Islet precursor cell (in vitro differentiated cells): ENCODE measurements around the gene TYROBP.
A peak's percentile ranks its signal among the peaks of the same experiment; 100 is the strongest.
"Not testable (repeated sequence)": the region's sequence is repeated elsewhere in the genome, so short reads cannot be mapped to it uniquely, and the experiment has no call there.

ENCODE experiments used
- DNase-seq: peaks from one replicate; pipeline ENCODE4 v3.0.0-alpha.2; 2018

The TYROBP gene

GRCh38 chr19:35898499-35898809, 9.6 kb downstream of the TYROBP start:
- no peak for DNase-seq

- no peak for DNase-seq
Measured at GRCh38 chr19:35897706-35898451, 10.2 kb downstream of the TYROBP start.

- no peak for DNase-seq
Measured at GRCh38 chr19:35896643-35897040, 11.5 kb downstream of the TYROBP start.

GRCh38 chr19:35895911-35896642, 12.0 kb downstream of the TYROBP start:
- DNase-seq, result no peak

GRCh38 chr19:35894342-35894741, 13.8 kb downstream of the TYROBP start:
- DNase-seq, result no peak

GRCh38 chr19:35891819-35892218, 16.3 kb downstream of the TYROBP start:
- not testable (repeated sequence) for DNase-seq

GRCh38 chr19:35890113-35890650, 17.9 kb downstream of the TYROBP start:
- no peak for DNase-seq

GRCh38 chr19:35889370-35890112, 18.6 kb downstream of the TYROBP start:
- no peak for DNase-seq

- DNase-seq, result no peak
Measured at GRCh38 chr19:35888398-35888797, 19.7 kb downstream of the TYROBP start.

- no peak for DNase-seq
Measured at GRCh38 chr19:35887197-35887596, 20.9 kb downstream of the TYROBP start.

GRCh38 chr19:35885904-35886303, 22.2 kb downstream of the TYROBP start:
- no peak for DNase-seq

- no peak for DNase-seq
Measured at GRCh38 chr19:35885225-35885738, 22.8 kb downstream of the TYROBP start.

GRCh38 chr19:35883882-35884281, 24.2 kb downstream of the TYROBP start:
- DNase-seq, result no peak

GRCh38 chr19:35882114-35882832, 25.8 kb downstream of the TYROBP start:
- DNase-seq, result no peak

- peak; percentile 97 for DNase-seq
Measured at GRCh38 chr19:35879770-35880317, 28.3 kb downstream of the TYROBP start.

- no peak for DNase-seq
Measured at GRCh38 chr19:35879068-35879467, 29.0 kb downstream of the TYROBP start.

GRCh38 chr19:35874392-35874930, 33.6 kb downstream of the TYROBP start:
- no peak for DNase-seq

GRCh38 chr19:35872180-35872579, 35.9 kb downstream of the TYROBP start:
- DNase-seq, result no peak

- DNase-seq, result no peak
Measured at GRCh38 chr19:35871611-35872010, 36.5 kb downstream of the TYROBP start.

GRCh38 chr19:35870798-35871197, 37.3 kb downstream of the TYROBP start:
- DNase-seq, result no peak

- not testable (repeated sequence) for DNase-seq
Measured at GRCh38 chr19:35870124-35870736, 37.9 kb downstream of the TYROBP start.
